ENCODE results near the gene LMBR1. TPM values are rescaled to one million over a fixed set of nuclear protein-coding genes. Genes with fewer than 3 reads are reported as not detected.

Gene LMBR1
- total and polyA plus RNA-seq, 2 of the 4 experiments (the other 2 are of a cell fraction): 11.9 to 19.9 TPM

DNA sequence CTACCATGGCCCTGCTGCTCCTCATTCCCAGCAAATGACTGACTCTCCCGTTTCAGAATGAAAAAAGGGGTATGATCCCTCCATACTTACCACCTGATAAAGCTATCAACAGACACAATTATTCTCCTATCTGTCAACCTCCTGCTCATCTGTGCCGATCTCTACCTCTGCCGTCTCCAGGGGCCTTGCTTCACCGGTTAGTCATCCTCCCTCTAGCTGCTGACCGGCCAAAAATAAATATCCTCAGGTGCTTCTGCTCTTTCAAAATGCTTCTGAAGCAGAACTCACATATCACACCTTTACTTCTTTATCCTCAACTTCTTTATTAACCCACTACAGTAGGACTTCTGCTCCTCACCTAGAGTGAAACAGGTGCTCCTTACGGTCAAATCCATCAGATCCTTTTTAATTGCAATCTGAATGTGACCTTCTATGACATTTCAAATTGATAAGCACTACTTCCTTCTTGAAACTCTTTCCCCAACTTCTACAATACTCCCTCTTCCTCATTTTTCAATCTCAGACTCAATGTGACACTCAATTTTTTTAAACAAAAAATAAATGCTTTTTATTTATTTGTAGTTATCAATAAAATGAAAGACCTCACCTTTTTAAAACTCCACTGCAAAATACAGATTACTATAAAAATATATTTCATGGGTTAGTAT lies 63.2 kb downstream of the LMBR1 start:
- DNase-seq (no peak), ATAC-seq (ENCODE audit: low read depth) (no peak)
- no peak overlapping the region for H3K4me3 ChIP-seq (ENCODE audit: insufficient read depth, low read depth, low read length)
- no peak overlapping the region for H3K18ac ChIP-seq (ENCODE audit: low read depth, low read length)
- WGBS, 2 experiments (ENCODE audit: extremely low coverage in 2 of 2, insufficient read length in 1 of 2): 86% methylated on average over 1 of the region's 6 CpGs; no CpG with 5 or more reads in 1 of the 2 experiments
- H2AFZ ChIP-seq (replicated peaks; ENCODE audit: low read length, poor library complexity): no peak overlapping the region
- TF ChIP-seq POLR2A (IDR thresholded peaks at IDR 0.05; ENCODE audit: low read depth, low read length) (no peak), NFE2L2 (IDR thresholded peaks at IDR 0.05; ENCODE audit: low read depth, low read length) (no peak), MAZ (IDR thresholded peaks at IDR 0.05; ENCODE audit: borderline replicate concordance, low read depth, low read length) (no peak), FOS (IDR thresholded peaks at IDR 0.05; ENCODE audit: low read depth, low read length) (no peak), CTCF (conservative IDR thresholded peaks at IDR 0.05; ENCODE audit: low read depth, low read length) (no peak), USF2 (IDR thresholded peaks at IDR 0.05; ENCODE audit: low read depth, low read length) (no peak), ELK1 (IDR thresholded peaks at IDR 0.05; ENCODE audit: borderline replicate concordance, low read depth, low read length) (no peak), SMC3 (IDR thresholded peaks at IDR 0.05; ENCODE audit: low read depth, low read length) (no peak), RAD21 (IDR thresholded peaks at IDR 0.05; ENCODE audit: low read length) (no peak)
- H2BK5ac ChIP-seq (ENCODE audit: low read depth, low read length, poor library complexity, severe bottlenecking): no peak overlapping the region
- H3K23ac ChIP-seq (ENCODE audit: low read depth, low read length): no peak overlapping the region
- dilution Hi-C loops (cut with HindIII; ENCODE audit: low sequenced_read_pairs, unreplicated experiment) (no loop called here), in situ Hi-C loops (cut with MboI; ENCODE audit: low sequenced_read_pairs) (no loop called here), intact Hi-C loops (cut with micrococcal nuclease) (no loop called here)
- ChIA-PET POLR2A (ENCODE audit: unreplicated experiment) (no interaction called here), CTCF (no interaction called here)
- H3K79me1 ChIP-seq (ENCODE audit: low read depth in 1 of 2, low read length in 2 of 2): no peaks in the 10 kb centered on the region
- no peak overlapping the region for H3K27ac ChIP-seq (ENCODE audit: insufficient read depth, low read length)
- no peaks in the 10 kb centered on the region for H3K9me1 ChIP-seq (ENCODE audit: insufficient read depth, low read length)
- H3K9ac ChIP-seq (ENCODE audit: low read depth, low read length): no peak overlapping the region
- H2AK9ac ChIP-seq (replicated peaks; ENCODE audit: low read depth, low read length, poor library complexity): no peak overlapping the region
- no peak overlapping the region for H3K4ac ChIP-seq (ENCODE audit: low read depth, low read length)
- H2AK5ac ChIP-seq (ENCODE audit: low read depth, low read length): no peak overlapping the region
- H3K14ac ChIP-seq (replicated peaks; ENCODE audit: low read depth, low read length): no peak overlapping the region
- H4K8ac ChIP-seq (ENCODE audit: low read depth in 2 of 2, low read length in 2 of 2): no peak overlapping the region
- H4K91ac ChIP-seq (ENCODE audit: insufficient read depth, low read depth, low read length): no peak overlapping the region
- peaks cover 2% of the 10 kb centered on the region; the same call in 1 of the 2 replicates for H3K36me3 ChIP-seq (ENCODE audit: control insufficient read depth, insufficient read depth, low read length)
- no peak overlapping the region for H2BK120ac ChIP-seq (ENCODE audit: low read depth, low read length)
- no peak overlapping the region for H2BK20ac ChIP-seq (ENCODE audit: low read depth, low read length)
- no peaks in the 10 kb centered on the region for H3K4me1 ChIP-seq (ENCODE audit: control insufficient read depth, insufficient read depth, low read length)
- H2BK15ac ChIP-seq (ENCODE audit: low read depth, low read length): no peak overlapping the region
- H3K4me2 ChIP-seq (ENCODE audit: low read depth, low read length): no peak overlapping the region
- H3K9me3 ChIP-seq (ENCODE audit: control insufficient read depth, insufficient read depth, low read length): no peaks in the 10 kb centered on the region
- BruUV-seq (replicated peaks): no TSS peak
- H3K27me3 ChIP-seq (ENCODE audit: control insufficient read depth, insufficient read depth, low read length): no peaks in the 10 kb centered on the region
- no peaks in the 10 kb centered on the region for H4K20me1 ChIP-seq (ENCODE audit: insufficient read depth, low read length)
- H4K5ac ChIP-seq (ENCODE audit: low read depth, low read length): no peak overlapping the region
- no peak overlapping the region for H3K56ac ChIP-seq (ENCODE audit: extremely low read depth, insufficient read depth, low read length)

Measured in IMR-90 (cell line).